Upper lobe of left lung (tissue), 6 donors: ENCODE results near the gene RHOV. TPM values are rescaled to one million over a fixed set of nuclear protein-coding genes. Genes with fewer than 3 reads are reported as not detected.

Experiments used
- ATAC-seq, 2 donors: fragments of 200-7000 bp; cut with Tn5 transposase; one replicate each; pipeline ENCODE4 v1.9.1; 2022; ENCODE audit warnings: mild to moderate bottlenecking in 2 of 2, moderate library complexity in 2 of 2; ENCODE audit not compliant: low FRiP score in 2 of 2
- DNase-seq, 2 donors: peaks; one replicate each; pipeline ENCODE4 v3.0.0-alpha.2; 2019 to 2020
- H3K27ac ChIP-seq, 4 donors: fragments of 200-600 bp; sonication (generic); one replicate each; pipeline ENCODE4 v1.5.1; 2016 to 2019
- H3K27me3 ChIP-seq, 4 donors: fragments of 200-600 bp; sonication (generic); one replicate each; pipeline ENCODE4 v1.5.1; 2017 to 2019
- H3K36me3 ChIP-seq, 4 donors: fragments of 200-600 bp; sonication (generic); one replicate each; pipeline ENCODE4 v1.5.1; 2016 to 2019
- H3K4me1 ChIP-seq, 4 donors: fragments of 200-600 bp; sonication (generic); one replicate each; pipeline ENCODE4 v1.5.1; 2018 to 2019
- H3K4me3 ChIP-seq, 4 donors: fragments of 200-600 bp; sonication (generic); one replicate each; pipeline ENCODE4 v1.5.1; 2017 to 2019; ENCODE audit warnings: mild to moderate bottlenecking in 2 of 4, moderate library complexity in 1 of 4
- H3K9me3 ChIP-seq, 4 donors: fragments of 200-600 bp; sonication (generic); one replicate each; pipeline ENCODE4 v1.5.1; 2018 to 2019
- CTCF ChIP-seq, 6 experiments: fragments of 450-650 bp in 4 of 6; fragments of 200-600 bp in 2 of 6; sonication (generic) in 2 of 6; IDR thresholded peaks; one replicate each; pipeline ENCODE4 v1.5.1; 2016 to 2019; ENCODE audit warnings: antibody characterized with exemption in 6 of 6
- EP300 ChIP-seq, 4 donors: sonication (generic); formaldehyde crosslinking; IDR thresholded peaks; one replicate each; pipeline ENCODE4 v1.5.1; 2017; ENCODE audit warnings: antibody characterized with exemption in 4 of 4, control low read depth in 2 of 4
- POLR2A ChIP-seq, 4 donors: fragments of 450-650 bp; IDR thresholded peaks; one replicate each; pipeline ENCODE4 v1.5.1; 2016 to 2017; ENCODE audit warnings: antibody characterized with exemption in 4 of 4, mild to moderate bottlenecking in 2 of 4
- POLR2AphosphoS5 ChIP-seq, 2 donors: sonication (generic); formaldehyde crosslinking; IDR thresholded peaks; one replicate each; pipeline ENCODE4 v1.5.1; 2017; ENCODE audit warnings: antibody characterized with exemption in 2 of 2
- WGBS, 2 donors: methylation state at CpG; one replicate each; pipeline ENCODE4 v1.1.5; 2017 to 2018; 5-methylcytosine and 5-hydroxymethylcytosine counted together
- total RNA-seq, 6 donors: library from RNA; depleted of rRNA in 4 of 6; stranded (reverse); fragments of >200 nt in 4 of 6; gene quantifications; one replicate each; pipeline versions ENCODE4 v1.1.0 to v1.2.1, GENCODE V29; 2016 to 2021
- donor health status: DM: no; HTN: no; CAD: no; lungs with moderate emphysema.
- donor health status: DM: no; HTN: yes; CAD: no; lungs with severe emphysema.

Gene RHOV
- total RNA-seq, 6 donors from 2014 or later, result 0.46 to 2.1 (median 0.77) TPM; not detected in 3

GRCh38 chr15:40871749-40872617 lies 2.1 kb downstream of the RHOV start:
- no peak overlapping the region for H3K4me3 ChIP-seq
- no peak overlapping the region for H3K27ac ChIP-seq
- H3K4me1 ChIP-seq, result peaks cover 12 to 20% (median 17%) of the 10 kb centered on the region in 4 donors
- no peaks in the 10 kb centered on the region for H3K36me3 ChIP-seq
- 68 to 84% methylated on average over 12 to 13 of the region's 13 CpGs for WGBS, 2 donors
- no peaks in the 10 kb centered on the region for H3K9me3 ChIP-seq
- DNase-seq (peak in 1 of 2 donors; percentile 78), ATAC-seq (peak in 1 of 2 donors; percentile 78)
- TF ChIP-seq POLR2AphosphoS5 (IDR thresholded peaks at IDR 0.05) (no peak), EP300 (IDR thresholded peaks at IDR 0.05) (no peak), POLR2A (IDR thresholded peaks at IDR 0.05) (no peak), CTCF (IDR thresholded peaks at IDR 0.05) (no peak)
- H3K27me3 ChIP-seq, result peaks cover 0 to 5% (median under 1%) of the 10 kb centered on the region in 4 donors

GRCh38 chr15:40870716-40871115 lies 3.3 kb downstream of the RHOV start:
- Histone ChIP-seq H3K27ac (no peak overlapping the region), H3K4me1 (peaks cover 12 to 20% (median 17%) of the 10 kb centered on the region in 4 donors), H3K36me3 (no peaks in the 10 kb centered on the region), H3K4me3 (no peak overlapping the region), H3K27me3 (peaks cover 0 to 5% (median under 1%) of the 10 kb centered on the region in 4 donors), H3K9me3 (no peaks in the 10 kb centered on the region)
- TF ChIP-seq CTCF (IDR thresholded peaks at IDR 0.05) (no peak), POLR2A (IDR thresholded peaks at IDR 0.05) (no peak), EP300 (IDR thresholded peaks at IDR 0.05) (no peak), POLR2AphosphoS5 (IDR thresholded peaks at IDR 0.05) (no peak)
- DNase-seq (no peak), ATAC-seq (no peak)
- WGBS, 2 donors, result 100% methylated on average over 1 of the region's 1 CpG

- Histone ChIP-seq H3K27me3 (peaks cover 0 to 5% (median under 1%) of the 10 kb centered on the region in 4 donors), H3K4me1 (peaks cover 12 to 20% (median 17%) of the 10 kb centered on the region in 4 donors), H3K4me3 (no peak overlapping the region), H3K9me3 (no peaks in the 10 kb centered on the region), H3K36me3 (no peaks in the 10 kb centered on the region), H3K27ac (no peak overlapping the region)
- no peak for DNase-seq
- TF ChIP-seq POLR2A (IDR thresholded peaks at IDR 0.05), result no peak
- TF ChIP-seq CTCF (IDR thresholded peaks at IDR 0.05), result no peak
- TF ChIP-seq EP300 (IDR thresholded peaks at IDR 0.05), result no peak
- TF ChIP-seq POLR2AphosphoS5 (IDR thresholded peaks at IDR 0.05), result no peak
- ATAC-seq, result no peak
- 78 to 84% methylated on average over 5 of the region's 5 CpGs for WGBS, 2 donors
Observed at GRCh38 chr15:40869686-40870085, 4.3 kb downstream of the RHOV start.

- Histone ChIP-seq H3K36me3 (no peaks in the 10 kb centered on the region), H3K27ac (no peak overlapping the region), H3K27me3 (no peaks in the 10 kb centered on the region), H3K9me3 (no peaks in the 10 kb centered on the region), H3K4me3 (no peak overlapping the region), H3K4me1 (peaks cover 0 to 8% (median 1%) of the 10 kb centered on the region in 4 donors)
- TF ChIP-seq POLR2A (IDR thresholded peaks at IDR 0.05), result no peak
- no peak for TF ChIP-seq POLR2AphosphoS5 (IDR thresholded peaks at IDR 0.05)
- TF ChIP-seq EP300 (IDR thresholded peaks at IDR 0.05), result no peak
- no peak for TF ChIP-seq CTCF (IDR thresholded peaks at IDR 0.05)
- DNase-seq, result no peak
- 91 to 96% methylated on average over 4 of the region's 4 CpGs for WGBS, 2 donors
- no peak for ATAC-seq
Observed at GRCh38 chr15:40867199-40867598, 6.8 kb downstream of the RHOV start.
